K562 (cell line): Measurements from ENCODE around the gene DGCR2. TPM values are rescaled to one million over a fixed set of nuclear protein-coding genes. Genes with fewer than 3 reads are reported as not detected.

Experiments used
- ATAC-seq: fragments of 200-7000 bp; cut with Tn5 transposase; 3 replicates; pipeline ENCODE4 v1.9.1; 2020; ENCODE audit warnings: moderate library complexity
- BruUV-seq: library from RNA; stranded (reverse); fragments of 400-500 nt; replicated peaks from 2 replicates; lab custom pipeline; 2021; lab: Mats Ljungman, UMichigan
- CTCF ChIA-PET: fragments of 300-600 bp; formaldehyde crosslinking; extraction: SDS; loops from one replicate; lab custom pipeline; 2021; ENCODE audit warnings: low intra/inter-chr PET ratio; lab: Yijun Ruan, JAX
- POLR2A ChIA-PET: fragments of 300-600, 350-650 bp; sonication (Branson Sonifier 250); formaldehyde crosslinking; extraction: SDS; loops from one replicate; lab custom pipeline; 2021; ENCODE audit warnings: antibody characterized with exemption, inconsistent platforms; lab: Yijun Ruan, JAX
- DNase-seq, 4 experiments: peaks; one replicate each; pipeline versions ENCODE4 v3.0.0 to v3.0.0-alpha.2; 2011 to 2018; ENCODE audit warnings: low spot score in 3 of 4, mixed read lengths in 3 of 4; ENCODE audit errors: extremely low read depth in 1 of 4
- FAIRE-seq: peaks from 2 replicates; lab custom pipeline; 2011; peaks lifted over from hg19 to GRCh38; lab: Jason Lieb, UNC
- H2AFZ ChIP-seq: 2 replicates; pipeline ENCODE4 v1.6.0; 2011; ENCODE audit warnings: low read depth, low read length, control low read depth, inconsistent platforms
- H3K27ac ChIP-seq: fragments of 200-600 bp; 3 replicates; pipeline ENCODE4 v1.8.0; 2011; ENCODE audit warnings: low read depth, mild to moderate bottlenecking, control low read depth, inconsistent platforms, low read length, moderate library complexity, mixed read lengths; ENCODE audit errors: extremely low read depth
- H3K27me3 ChIP-seq, 2 experiments: fragments of 300-600 bp in 1 of 2; 2 replicates in 1 of 2; 3 replicates in 1 of 2; pipeline versions ENCODE4 v1.6.0 to v1.8.0; 2011; ENCODE audit warnings: inconsistent platforms in 2 of 2, low read length in 2 of 2, mild to moderate bottlenecking in 1 of 2, mixed read lengths in 1 of 2, moderate library complexity in 1 of 2; ENCODE audit not compliant: control insufficient read depth in 2 of 2, insufficient read depth in 2 of 2
- H3K36me3 ChIP-seq: fragments of 300-600 bp; 3 replicates; pipeline ENCODE4 v1.8.0; 2011; ENCODE audit warnings: mild to moderate bottlenecking, low read length, inconsistent platforms; ENCODE audit not compliant: control insufficient read depth, insufficient read depth
- H3K4me1 ChIP-seq, 2 experiments: fragments of 200-600 bp in 1 of 2; replicated peaks in 1 of 2; 2 replicates in 1 of 2; 3 replicates in 1 of 2; pipeline versions ENCODE4 v1.5.1 to v1.8.0; 2011; ENCODE audit warnings: inconsistent platforms in 2 of 2, low read length in 2 of 2, mild to moderate bottlenecking in 1 of 2, mixed read lengths in 1 of 2, moderate library complexity in 1 of 2; ENCODE audit not compliant: control insufficient read depth in 2 of 2, insufficient read depth in 2 of 2
- H3K4me2 ChIP-seq: 2 replicates; pipeline ENCODE4 v1.6.1; 2011; ENCODE audit warnings: low read length, control low read depth, inconsistent platforms, mixed read lengths; ENCODE audit not compliant: insufficient read depth
- H3K4me3 ChIP-seq: fragments of 200-600 bp; sonication (generic), shearing (Covaris generic); 2 replicates; pipeline ENCODE4 v1.5.1; 2016; ENCODE audit warnings: control low read depth, inconsistent platforms
- H3K79me2 ChIP-seq: fragments of 200-600 bp; 3 replicates; pipeline ENCODE4 v1.8.0; 2011; ENCODE audit warnings: low read length, inconsistent platforms; ENCODE audit not compliant: control insufficient read depth, insufficient read depth
- H3K9ac ChIP-seq, 2 experiments: 2 replicates each; pipeline versions ENCODE4 v1.6.0 to v1.6.1; 2011; ENCODE audit warnings: low read depth in 2 of 2, low read length in 2 of 2, control low read depth in 1 of 2, inconsistent platforms in 1 of 2, mild to moderate bottlenecking in 1 of 2, mixed read lengths in 1 of 2; ENCODE audit not compliant: insufficient read depth in 1 of 2
- H3K9me1 ChIP-seq: one replicate; pipeline ENCODE4 v1.6.0; 2011; ENCODE audit warnings: inconsistent platforms, mild to moderate bottlenecking, low read length, moderate library complexity; ENCODE audit not compliant: control insufficient read depth, insufficient read depth
- H3K9me3 ChIP-seq: replicated peaks from 2 replicates; pipeline ENCODE4 v1.5.1; 2011; ENCODE audit warnings: low read depth, low read length, inconsistent platforms; ENCODE audit not compliant: control insufficient read depth, insufficient read depth
- H4K20me1 ChIP-seq: replicated peaks from 2 replicates; pipeline ENCODE4 v1.6.1; 2011; ENCODE audit warnings: low read length, inconsistent platforms, mixed read lengths; ENCODE audit not compliant: control insufficient read depth, insufficient read depth
- ADNP ChIP-seq: fragments of 200-800 bp; sonication (Bioruptor generic); IDR thresholded peaks from 2 replicates; pipeline ENCODE4 v1.6.1; 2016; ENCODE audit warnings: missing genetic modification characterization, missing compliant biosample characterization
- HEY1 ChIP-seq: fragments of 250-450 bp; sonication (Bioruptor Pico); IDR thresholded peaks from 2 replicates; pipeline ENCODE4 v1.5.0; 2020; ENCODE audit warnings: mild to moderate bottlenecking, moderate library complexity, borderline replicate concordance
- HMG20A ChIP-seq: fragments of 450-650 bp; formaldehyde crosslinking; conservative IDR thresholded peaks from 2 replicates; pipeline ENCODE4 v1.4.0; 2020; ENCODE audit warnings: mild to moderate bottlenecking, mixed read lengths
- RAD21 ChIP-seq, 2 experiments: fragments of 250-450 bp in 1 of 2; fragments of 450-650 bp in 1 of 2; sonication (Bioruptor Pico) in 1 of 2; formaldehyde crosslinking in 1 of 2; IDR thresholded peaks in 1 of 2; conservative IDR thresholded peaks in 1 of 2; 2 replicates each; pipeline versions ENCODE4 v1.4.0 to v1.8.0; 2020 to 2022; ENCODE audit warnings: mild to moderate bottlenecking in 2 of 2, moderate library complexity in 1 of 2
- SMARCB1 ChIP-seq: IDR thresholded peaks from 2 replicates; pipeline ENCODE4 v1.6.1; 2011; ENCODE audit warnings: improper control_type of control experiment, low read depth; ENCODE audit not compliant: insufficient read length
- SP1 ChIP-seq: sonication (generic); formaldehyde crosslinking; IDR thresholded peaks from 2 replicates; pipeline ENCODE4 v1.8.1; 2022; ENCODE audit warnings: mild to moderate bottlenecking, missing genetic modification reagents
- ZNF41 ChIP-seq: fragments of 250-450 bp; sonication (Bioruptor Pico); conservative IDR thresholded peaks from 2 replicates; pipeline ENCODE4 v1.4.0; 2020; ENCODE audit warnings: mild to moderate bottlenecking
- ZNF445 ChIP-seq: fragments of 250-450 bp; sonication (Bioruptor Pico); IDR thresholded peaks from 2 replicates; pipeline ENCODE4 v1.4.0; 2020; ENCODE audit warnings: low read depth, mild to moderate bottlenecking, moderate library complexity
- WGBS: fragments of 100-300 bp; shearing (Covaris generic); methylation state at CpG from one replicate; pipeline ENCODE4 v1.1.6; 2016; ENCODE audit warnings: low coverage, mixed read lengths; ENCODE audit not compliant: insufficient coverage; ENCODE audit errors: missing lambda C conversion rate; 5-methylcytosine and 5-hydroxymethylcytosine counted together
- in situ Hi-C: fragments of 300-500 bp; cut with MboI; formaldehyde crosslinking; loops from 4 replicates; pipeline ENCODE4 v1.15.0; 2018; ENCODE audit warnings: inconsistent platforms, mixed read lengths
- intact Hi-C: fragments of 100-400 bp; cut with micrococcal nuclease; formaldehyde crosslinking; loops from 2 replicates; pipeline ENCODE4 v1.14.2; 2022
- polyA plus RNA-seq, 8 experiments: library from polyadenylated mRNA; depleted of rRNA in 4 of 8; stranded (reverse) in 5 of 8; unstranded in 3 of 8; fragments of >200 nt; fragmentation: Nextera tagmentation in 2 of 8; fragmentation: Illumina TruSeq in 1 of 8; extraction: Ambion mirVana in 2 of 8; extraction: Trizol in 1 of 8; gene quantifications; 2 replicates each; pipeline versions ENCODE4 v1.2.1 to v1.2.3, GENCODE V29; 2011 to 2014; ENCODE audit warnings: inconsistent platforms in 1 of 8, missing spikeins in 1 of 8
- total RNA-seq, 7 experiments: library from RNA; depleted of rRNA in 6 of 7; stranded (reverse); fragments of >200 nt in 6 of 7; fragmentation: Illumina TruSeq in 2 of 7; extraction: Trizol in 2 of 7; gene quantifications; 2 replicates each; pipeline versions ENCODE4 v1.2.1 to v1.2.3, GENCODE V29; 2011 to 2021; ENCODE audit warnings: low replicate concordance in 1 of 7
- TF ChIP-seq, protein P1 (sequence below): sonication (generic); formaldehyde crosslinking; IDR thresholded peaks from 2 replicates; pipeline ENCODE4 v1.8.0; 2022; ENCODE audit warnings: mild to moderate bottlenecking, missing genetic modification reagents, borderline replicate concordance
- TF ChIP-seq, protein P2 (sequence below), 2 experiments: fragments of 450-650 bp; IDR thresholded peaks; 2 replicates each; pipeline ENCODE4 v1.6.1; 2016
- TF ChIP-seq, protein P3 (sequence below): sonication (generic); formaldehyde crosslinking; IDR thresholded peaks from 2 replicates; pipeline ENCODE4 v1.8.0; 2022; ENCODE audit warnings: mild to moderate bottlenecking, missing genetic modification reagents

Gene DGCR2
- total and polyA plus RNA-seq, 9 of the 15 experiments (the other 6 are each of a cell fraction or from before 2014, with no cell fraction given) = 0.69 to 101 (median 56.4) TPM

DNA sequence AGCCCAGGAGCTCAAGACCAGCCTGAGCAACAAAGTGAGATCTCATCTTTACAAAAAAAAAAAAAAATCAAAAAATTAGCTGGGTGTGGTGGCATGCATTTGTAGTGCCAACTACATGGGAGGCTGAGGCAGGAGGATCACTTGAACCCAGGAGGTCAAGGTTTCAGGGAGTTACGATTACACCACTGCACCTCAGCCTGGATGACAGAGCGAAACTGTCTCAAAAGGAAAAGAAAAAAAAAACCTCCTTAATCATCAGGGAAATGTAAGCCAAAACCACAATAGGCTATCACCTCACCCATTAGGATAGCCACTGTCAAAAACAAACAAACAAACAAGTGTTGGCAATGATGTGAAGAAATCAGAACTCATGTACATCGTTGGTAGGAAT, 13.4 kb downstream of the DGCR2 start (continued):
- TF ChIP-seq ZNF445 (CRISPR knock-in tag) (no peak), ZNF41 (CRISPR knock-in tag) (no peak), HEY1 (no peak)
- TF ChIP-seq, protein P1, sequence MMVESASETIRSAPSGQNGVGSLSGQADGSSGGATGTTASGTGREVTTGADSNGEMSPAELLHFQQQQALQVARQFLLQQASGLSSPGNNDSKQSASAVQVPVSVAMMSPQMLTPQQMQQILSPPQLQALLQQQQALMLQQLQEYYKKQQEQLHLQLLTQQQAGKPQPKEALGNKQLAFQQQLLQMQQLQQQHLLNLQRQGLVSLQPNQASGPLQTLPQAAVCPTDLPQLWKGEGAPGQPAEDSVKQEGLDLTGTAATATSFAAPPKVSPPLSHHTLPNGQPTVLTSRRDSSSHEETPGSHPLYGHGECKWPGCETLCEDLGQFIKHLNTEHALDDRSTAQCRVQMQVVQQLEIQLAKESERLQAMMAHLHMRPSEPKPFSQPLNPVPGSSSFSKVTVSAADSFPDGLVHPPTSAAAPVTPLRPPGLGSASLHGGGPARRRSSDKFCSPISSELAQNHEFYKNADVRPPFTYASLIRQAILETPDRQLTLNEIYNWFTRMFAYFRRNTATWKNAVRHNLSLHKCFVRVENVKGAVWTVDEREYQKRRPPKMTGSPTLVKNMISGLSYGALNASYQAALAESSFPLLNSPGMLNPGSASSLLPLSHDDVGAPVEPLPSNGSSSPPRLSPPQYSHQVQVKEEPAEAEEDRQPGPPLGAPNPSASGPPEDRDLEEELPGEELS (CRISPR knock-in tag) = peak; percentile 65

DNA sequence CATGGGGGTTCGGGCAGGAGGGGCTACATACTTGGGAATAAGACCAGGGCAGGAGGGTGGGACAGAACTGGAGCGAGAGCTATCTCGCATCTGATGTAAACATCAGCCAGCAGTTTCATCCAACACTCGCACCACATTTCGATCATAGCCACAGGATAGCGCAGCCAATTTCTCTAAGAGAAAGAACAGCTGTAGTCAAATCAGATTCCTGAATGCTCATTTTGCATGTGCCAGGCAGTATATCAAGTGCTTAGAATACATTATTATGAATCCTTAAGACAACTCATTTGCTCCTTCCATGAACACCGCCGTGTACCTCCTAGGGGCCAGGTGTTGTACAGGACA, 14.5 kb downstream of the DGCR2 start:
- in situ Hi-C loops (no loop called here), intact Hi-C loops (no loop called here)
- peaks cover 38 to 44% of the 10 kb centered on the region in 2 experiments for H3K4me1 ChIP-seq
- peaks cover 43% of the 10 kb centered on the region for H4K20me1 ChIP-seq
- no peak overlapping the region for H2AFZ ChIP-seq
- ChIA-PET POLR2A (interaction anchor here (0.8 to 6.0 kb wide), 4 partner anchors 9 to 37 kb away, joined by 3 to 67 read pairs (median 5); partner anchors contain the start of genes DGCR2 and ESS2), CTCF (no interaction called here)
- ATAC-seq (no peak), FAIRE-seq (no peak), DNase-seq (no peak)
- peaks cover 29% of the 10 kb centered on the region for H3K36me3 ChIP-seq
- no peak overlapping the region for H3K4me2 ChIP-seq
- no peaks in the 10 kb centered on the region for H3K27me3 ChIP-seq
- peak overlapping the region in 1 of 2 experiments; percentile 14; a peak in 1 of 4 replicates for H3K9ac ChIP-seq
- peaks cover 9% of the 10 kb centered on the region for H3K9me1 ChIP-seq
- H3K27ac ChIP-seq = no peak overlapping the region
- H3K79me2 ChIP-seq = peaks cover 93% of the 10 kb centered on the region
- 93% methylated on average over 8 of the region's 8 CpGs for WGBS
- no TSS peak for BruUV-seq
- no peak overlapping the region for H3K4me3 ChIP-seq
- no peaks in the 10 kb centered on the region for H3K9me3 ChIP-seq
- TF ChIP-seq SMARCB1 (no peak), RAD21 (CRISPR knock-in tag; conservative IDR thresholded peaks at IDR 0.05 in 1 of 2, IDR thresholded peaks at IDR 0.05 in 1 of 2) (no peak), HMG20A (no peak), ADNP (tag) (no peak), SP1 (CRISPR knock-in tag) (peak; percentile 58)
- TF ChIP-seq, protein P2, sequence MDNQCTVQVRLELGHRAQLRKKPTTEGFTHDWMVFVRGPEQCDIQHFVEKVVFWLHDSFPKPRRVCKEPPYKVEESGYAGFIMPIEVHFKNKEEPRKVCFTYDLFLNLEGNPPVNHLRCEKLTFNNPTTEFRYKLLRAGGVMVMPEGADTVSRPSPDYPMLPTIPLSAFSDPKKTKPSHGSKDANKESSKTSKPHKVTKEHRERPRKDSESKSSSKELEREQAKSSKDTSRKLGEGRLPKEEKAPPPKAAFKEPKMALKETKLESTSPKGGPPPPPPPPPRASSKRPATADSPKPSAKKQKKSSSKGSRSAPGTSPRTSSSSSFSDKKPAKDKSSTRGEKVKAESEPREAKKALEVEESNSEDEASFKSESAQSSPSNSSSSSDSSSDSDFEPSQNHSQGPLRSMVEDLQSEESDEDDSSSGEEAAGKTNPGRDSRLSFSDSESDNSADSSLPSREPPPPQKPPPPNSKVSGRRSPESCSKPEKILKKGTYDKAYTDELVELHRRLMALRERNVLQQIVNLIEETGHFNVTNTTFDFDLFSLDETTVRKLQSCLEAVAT (IDR thresholded peaks at IDR 0.05) = no peak
- TF ChIP-seq, protein P1 (CRISPR knock-in tag) = no peak
- TF ChIP-seq, protein P3, sequence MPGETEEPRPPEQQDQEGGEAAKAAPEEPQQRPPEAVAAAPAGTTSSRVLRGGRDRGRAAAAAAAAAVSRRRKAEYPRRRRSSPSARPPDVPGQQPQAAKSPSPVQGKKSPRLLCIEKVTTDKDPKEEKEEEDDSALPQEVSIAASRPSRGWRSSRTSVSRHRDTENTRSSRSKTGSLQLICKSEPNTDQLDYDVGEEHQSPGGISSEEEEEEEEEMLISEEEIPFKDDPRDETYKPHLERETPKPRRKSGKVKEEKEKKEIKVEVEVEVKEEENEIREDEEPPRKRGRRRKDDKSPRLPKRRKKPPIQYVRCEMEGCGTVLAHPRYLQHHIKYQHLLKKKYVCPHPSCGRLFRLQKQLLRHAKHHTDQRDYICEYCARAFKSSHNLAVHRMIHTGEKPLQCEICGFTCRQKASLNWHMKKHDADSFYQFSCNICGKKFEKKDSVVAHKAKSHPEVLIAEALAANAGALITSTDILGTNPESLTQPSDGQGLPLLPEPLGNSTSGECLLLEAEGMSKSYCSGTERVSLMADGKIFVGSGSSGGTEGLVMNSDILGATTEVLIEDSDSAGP (CRISPR knock-in tag) = peak; percentile 78
